ENCODE data around the gene BUB1. TPM values are rescaled to one million over a fixed set of nuclear protein-coding genes. Genes with fewer than 3 reads are reported as not detected.
"Not testable (repeated sequence)": the region's sequence is repeated elsewhere in the genome, so short reads cannot be mapped to it uniquely, and the experiment has no call there.

The BUB1 gene
- total RNA-seq, 1 donor from 2014 or later, result 0.66 TPM

DNA sequence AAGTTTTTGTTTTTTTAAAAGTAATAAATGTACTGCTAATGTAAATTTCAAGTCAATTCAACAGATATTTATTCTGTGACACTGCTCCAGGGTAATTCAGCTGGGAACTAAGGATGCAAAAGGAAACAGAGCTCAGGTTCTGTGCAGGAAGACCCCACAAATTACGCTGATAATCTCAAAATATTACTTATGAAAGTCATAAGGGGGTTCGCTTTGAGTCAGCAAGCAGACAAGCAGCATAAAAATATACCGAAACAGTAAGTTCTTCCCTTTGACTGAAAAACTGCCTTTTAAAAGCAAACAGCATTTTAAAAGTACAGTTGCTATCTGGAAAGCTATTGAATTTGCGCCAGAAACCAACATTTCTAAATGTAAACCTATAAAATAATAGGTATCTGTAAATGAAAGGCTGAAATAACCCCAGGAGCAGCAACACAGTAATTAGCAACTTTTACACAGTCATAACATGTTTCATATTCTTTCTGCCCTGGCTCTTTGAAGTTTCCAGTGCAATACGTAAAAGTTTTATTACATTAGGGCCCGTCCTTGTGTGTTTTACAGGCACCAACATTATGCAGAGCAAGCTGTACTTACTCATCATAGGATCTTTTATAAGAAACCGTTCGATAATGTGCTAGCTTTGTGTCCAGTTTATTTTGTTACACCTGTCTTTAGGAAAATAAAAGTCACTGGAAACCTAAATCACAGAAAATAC lies 68.9 kb downstream of the BUB1 start:
- H3K9me3 ChIP-seq (replicated peaks); H3K36me3 ChIP-seq; H3K4me3 ChIP-seq; intact Hi-C loops (cut with micrococcal nuclease); H3K27ac ChIP-seq (replicated peaks); DNase-seq; H3K27me3 ChIP-seq (ENCODE audit: low read depth); H3K4me1 ChIP-seq: not testable (repeated sequence)

GRCh38 chr2:110605057-110605456 lies 72.8 kb downstream of the BUB1 start:
- H3K4me3 ChIP-seq; intact Hi-C loops (cut with micrococcal nuclease); H3K27me3 ChIP-seq (ENCODE audit: low read depth); H3K27ac ChIP-seq (replicated peaks); H3K36me3 ChIP-seq; DNase-seq; H3K9me3 ChIP-seq (replicated peaks); H3K4me1 ChIP-seq: not testable (repeated sequence)

GRCh38 chr2:110603917-110604591 lies 73.8 kb downstream of the BUB1 start:
- H3K36me3 ChIP-seq; H3K27ac ChIP-seq (replicated peaks); H3K27me3 ChIP-seq (ENCODE audit: low read depth); H3K9me3 ChIP-seq (replicated peaks); DNase-seq; H3K4me1 ChIP-seq; H3K4me3 ChIP-seq; intact Hi-C loops (cut with micrococcal nuclease): not testable (repeated sequence)

GRCh38 chr2:110602139-110602538 lies 75.7 kb downstream of the BUB1 start:
- H3K27me3 ChIP-seq (ENCODE audit: low read depth); DNase-seq; intact Hi-C loops (cut with micrococcal nuclease); H3K4me1 ChIP-seq; H3K36me3 ChIP-seq; H3K4me3 ChIP-seq; H3K9me3 ChIP-seq (replicated peaks); H3K27ac ChIP-seq (replicated peaks): not testable (repeated sequence)

- H3K9me3 ChIP-seq (replicated peaks); H3K27ac ChIP-seq (replicated peaks); H3K4me1 ChIP-seq; H3K27me3 ChIP-seq (ENCODE audit: low read depth); H3K36me3 ChIP-seq; intact Hi-C loops (cut with micrococcal nuclease); H3K4me3 ChIP-seq; DNase-seq: not testable (repeated sequence)
These were observed 85.9 kb downstream of the BUB1 start for GRCh38 chr2:110591973-110592372.

- intact Hi-C loops (cut with micrococcal nuclease); DNase-seq; H3K4me1 ChIP-seq: not testable (repeated sequence)
These were observed 88.1 kb downstream of the BUB1 start for GRCh38 chr2:110589677-110590330.

GRCh38 chr2:110588520-110588919 lies 89.3 kb downstream of the BUB1 start:
- H3K4me1 ChIP-seq; H3K9me3 ChIP-seq (replicated peaks); DNase-seq; H3K27ac ChIP-seq (replicated peaks); H3K27me3 ChIP-seq (ENCODE audit: low read depth); intact Hi-C loops (cut with micrococcal nuclease); H3K4me3 ChIP-seq; H3K36me3 ChIP-seq: not testable (repeated sequence)

More at GRCh38 chr2:110589677-110590330, 88.1 kb downstream of the BUB1 start:
- not testable (repeated sequence) for H3K9me3 ChIP-seq (replicated peaks); H3K36me3 ChIP-seq; H3K4me3 ChIP-seq; H3K27me3 ChIP-seq (ENCODE audit: low read depth); H3K27ac ChIP-seq (replicated peaks)

Other genes starting within 250 kb of the BUB1 start
- 2.1 TPM for gene LIMS4, start 205.2 kb downstream of the BUB1 start, total RNA-seq
- gene RGPD6, start 100.8 kb downstream of the BUB1 start, total RNA-seq, result 11.5 TPM
- gene ACOXL, start 54.5 kb upstream of the BUB1 start, total RNA-seq, result not detected